ENCODE measurements around the gene TMEM270. TPM values are rescaled to one million over a fixed set of nuclear protein-coding genes. Genes with fewer than 3 reads are reported as not detected.

TMEM270 gene
- total and polyA plus RNA-seq, 2 of the 8 experiments (the other 6 are each of a cell fraction or from before 2014, with no cell fraction given) = 0.26 TPM; not detected in 1

DNA sequence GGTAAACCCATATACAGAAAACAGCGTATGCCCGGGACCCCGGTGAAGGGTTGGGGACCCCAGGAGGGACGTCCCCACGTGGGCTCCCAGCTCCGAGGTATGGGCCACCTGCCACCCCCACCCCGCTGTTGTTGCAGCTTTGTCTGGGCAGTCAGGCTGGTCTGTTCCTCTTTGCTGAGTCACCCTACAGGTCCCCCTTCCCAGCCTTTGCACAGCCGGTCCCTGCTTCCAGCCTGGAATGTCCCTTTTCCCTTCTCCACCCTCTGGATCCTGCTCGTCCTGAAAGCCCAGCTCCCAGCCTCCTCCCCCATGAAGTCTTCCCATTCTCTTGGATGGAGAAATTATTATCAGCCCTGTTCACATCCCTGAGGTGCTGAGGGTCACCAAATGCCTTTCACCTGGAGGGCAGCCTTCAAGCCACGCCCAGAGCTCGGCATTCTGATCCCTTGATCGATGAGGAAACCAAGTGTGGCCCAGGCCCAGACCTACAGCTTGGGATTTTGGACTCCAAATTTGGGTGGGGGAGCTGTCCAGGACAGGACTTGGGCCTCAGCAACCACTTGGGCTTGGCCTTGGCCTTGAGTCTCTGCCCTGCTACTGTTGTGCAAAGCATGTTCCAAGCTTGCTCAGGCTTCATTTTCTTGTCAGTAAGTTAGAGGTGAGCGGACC is 27.6 kb upstream of the TMEM270 start (continued):
- TF ChIP-seq RBBP5 (IDR thresholded peaks at IDR 0.05; ENCODE audit: borderline replicate concordance, low read depth, low read length) = no peak
- no peak for TF ChIP-seq SIRT6 (IDR thresholded peaks at IDR 0.05; ENCODE audit: low read length)
- peak; percentile 87 for TF ChIP-seq MAFK (IDR thresholded peaks at IDR 0.05; ENCODE audit: low read depth, low read length)
- TF ChIP-seq ASH2L (IDR thresholded peaks at IDR 0.05; ENCODE audit: low read length) = no peak
- no peak for TF ChIP-seq PHF8 (conservative IDR thresholded peaks at IDR 0.05; ENCODE audit: low read depth, low read length)
- TF ChIP-seq TBP (IDR thresholded peaks at IDR 0.05; ENCODE audit: low read depth, low read length) = 0 out of 2 replicates have a peak, but pooled peaks have one; percentile 21
- no peak for TF ChIP-seq BRCA1 (IDR thresholded peaks at IDR 0.05; ENCODE audit: low read depth, low read length)
- TF ChIP-seq RFX5 (IDR thresholded peaks at IDR 0.05; ENCODE audit: borderline replicate concordance, low read depth, low read length) = no peak
- TF ChIP-seq, protein P1, sequence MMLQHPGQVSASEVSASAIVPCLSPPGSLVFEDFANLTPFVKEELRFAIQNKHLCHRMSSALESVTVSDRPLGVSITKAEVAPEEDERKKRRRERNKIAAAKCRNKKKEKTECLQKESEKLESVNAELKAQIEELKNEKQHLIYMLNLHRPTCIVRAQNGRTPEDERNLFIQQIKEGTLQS (IDR thresholded peaks at IDR 0.05; ENCODE audit: insufficient read depth, low read depth, low read length) = no peak
- TF ChIP-seq CTBP2 (IDR thresholded peaks at IDR 0.05; ENCODE audit: borderline replicate concordance, insufficient read depth, insufficient read length, low read length) = no peak
- 0 out of 2 replicates have a peak, but pooled peaks have one; percentile 7 for TF ChIP-seq KDM1A (IDR thresholded peaks at IDR 0.05; ENCODE audit: borderline replicate concordance, low read length)
- no peak for TF ChIP-seq SP1 (IDR thresholded peaks at IDR 0.05; ENCODE audit: low read depth, low read length)
- TF ChIP-seq TAF1 (IDR thresholded peaks at IDR 0.05; ENCODE audit: low read depth, low read length) = no peak
- TF ChIP-seq, protein P2, sequence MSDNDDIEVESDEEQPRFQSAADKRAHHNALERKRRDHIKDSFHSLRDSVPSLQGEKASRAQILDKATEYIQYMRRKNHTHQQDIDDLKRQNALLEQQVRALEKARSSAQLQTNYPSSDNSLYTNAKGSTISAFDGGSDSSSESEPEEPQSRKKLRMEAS (IDR thresholded peaks at IDR 0.05) = peak; percentile 48; the same call in 1 of the 2 replicates
- TF ChIP-seq POLR2A (IDR thresholded peaks at IDR 0.05; ENCODE audit: control extremely low read depth in 1 of 2, low read depth in 2 of 2, low read length in 2 of 2) = peak in 1 of 2 experiments; percentile 70; a peak in 2 of 3 replicates
- 0 out of 2 replicates have a peak, but pooled peaks have one; percentile 46 for TF ChIP-seq TEAD4 (IDR thresholded peaks at IDR 0.05; ENCODE audit: low read depth, low read length)
